CD4-positive, CD25-positive, alpha-beta regulatory T cell (primary cell): ENCODE results near the gene ANKRD24. TPM values are rescaled to one million over a fixed set of nuclear protein-coding genes. Genes with fewer than 3 reads are reported as not detected.

Source experiments
- ATAC-seq, 2 donors: fragments of 150-1000 bp; cut with Tn5 transposase; one replicate each; pipeline ENCODE4 v1.10.0; 2021; ENCODE audit warnings: low read depth in 2 of 2, moderate number of reproducible peaks in 2 of 2, moderate library complexity in 1 of 2
- DNase-seq, 3 donors: peaks; one replicate each; pipeline versions ENCODE4 v3.0.0 to v3.0.0-alpha.2; 2012 to 2022; ENCODE audit warnings: mixed read lengths in 1 of 3
- H3K27ac ChIP-seq: one replicate; pipeline ENCODE4 v1.7.0; 2013; ENCODE audit warnings: mild to moderate bottlenecking, low read length; ENCODE audit not compliant: insufficient read depth, poor library complexity, severe bottlenecking
- H3K27me3 ChIP-seq: one replicate; pipeline ENCODE4 v1.7.0; 2013; ENCODE audit warnings: low read length; ENCODE audit not compliant: control insufficient read depth, insufficient read depth
- H3K36me3 ChIP-seq: one replicate; pipeline ENCODE4 v1.7.0; 2013; ENCODE audit warnings: mild to moderate bottlenecking, low read length, moderate library complexity; ENCODE audit not compliant: control insufficient read depth, insufficient read depth
- H3K4me1 ChIP-seq: 2 replicates; pipeline ENCODE4 v1.7.0; 2013; ENCODE audit warnings: mild to moderate bottlenecking, low read length; ENCODE audit not compliant: insufficient read depth, control insufficient read depth, poor library complexity, severe bottlenecking
- H3K4me3 ChIP-seq: one replicate; pipeline ENCODE4 v1.7.0; 2013; ENCODE audit warnings: low read depth, mild to moderate bottlenecking, low read length, moderate library complexity
- H3K9me3 ChIP-seq, 2 experiments: 1 replicate in 1 of 2; 2 replicates in 1 of 2; pipeline ENCODE4 v1.7.0; 2013; ENCODE audit warnings: low read length in 2 of 2, mild to moderate bottlenecking in 1 of 2, moderate library complexity in 1 of 2; ENCODE audit not compliant: control insufficient read depth in 2 of 2
- H3K27ac Mint-ChIP-seq, 3 donors: one replicate each; pipeline ENCODE4 v1.8.0; 2020 to 2022; ENCODE audit warnings: mild to moderate bottlenecking in 3 of 3, mixed read lengths in 3 of 3, moderate library complexity in 2 of 3
- H3K27me3 Mint-ChIP-seq: one replicate; pipeline ENCODE4 v1.8.0; 2022; ENCODE audit warnings: mild to moderate bottlenecking, mixed read lengths
- H3K36me3 Mint-ChIP-seq: one replicate; pipeline ENCODE4 v1.8.0; 2020; ENCODE audit warnings: mixed read lengths
- H3K4me1 Mint-ChIP-seq, 4 donors: one replicate each; pipeline ENCODE4 v1.8.0; 2020 to 2022; ENCODE audit warnings: mixed read lengths in 4 of 4, mild to moderate bottlenecking in 1 of 4
- H3K4me3 Mint-ChIP-seq, 4 donors: one replicate each; pipeline ENCODE4 v1.8.0; 2020 to 2022; ENCODE audit warnings: mild to moderate bottlenecking in 4 of 4, mixed read lengths in 4 of 4, moderate library complexity in 3 of 4
- H3K9me3 Mint-ChIP-seq, 7 donors: one replicate each; pipeline ENCODE4 v1.8.0; 2020 to 2022; ENCODE audit warnings: mixed read lengths in 7 of 7, mild to moderate bottlenecking in 3 of 7, moderate library complexity in 2 of 7
- polyA plus RNA-seq, 4 donors: library from polyadenylated mRNA; unstranded; fragments of 300-500 nt; fragmentation: Illumina TruSeq; gene quantifications; one replicate each; pipeline ENCODE4 v1.2.3, GENCODE V29; 2021
- total RNA-seq: library from RNA; stranded (reverse); gene quantifications from one replicate; pipeline ENCODE4 v1.2.3, GENCODE V29; 2022

The ANKRD24 gene
- total and polyA plus RNA-seq, 5 donors from 2014 or later = 0.12 to 1.5 (median 0.40) TPM; not detected in 1

GRCh38 chr19:4174895-4175668 lies 7.4 kb upstream of the ANKRD24 start:
- H3K27me3 ChIP-seq = no peaks in the 10 kb centered on the region
- ATAC-seq (no peak), DNase-seq (no peak)
- no peak overlapping the region for H3K4me3 ChIP-seq
- Mint-ChIP-seq H3K27ac (no peak overlapping the region), H3K4me3 (no peak overlapping the region), H3K4me1 (peaks cover 0 to 14% (median 6%) of the 10 kb centered on the region in 4 donors), H3K9me3 (no peaks in the 10 kb centered on the region), H3K36me3 (peaks cover 15% of the 10 kb centered on the region), H3K27me3 (no peaks in the 10 kb centered on the region)
- no peaks in the 10 kb centered on the region for H3K36me3 ChIP-seq
- H3K9me3 ChIP-seq = no peaks in the 10 kb centered on the region
- peaks cover 3% of the 10 kb centered on the region for H3K4me1 ChIP-seq
- no peak overlapping the region for H3K27ac ChIP-seq

- DNase-seq (no peak), ATAC-seq (peak in 1 of 2 donors; percentile 10)
- Histone ChIP-seq H3K27me3 (no peaks in the 10 kb centered on the region), H3K27ac (no peak overlapping the region), H3K4me1 (peaks cover 7% of the 10 kb centered on the region), H3K36me3 (no peaks in the 10 kb centered on the region), H3K9me3 (no peaks in the 10 kb centered on the region), H3K4me3 (no peak overlapping the region)
- no peak overlapping the region for H3K4me3 Mint-ChIP-seq
- peaks cover 15% of the 10 kb centered on the region for H3K36me3 Mint-ChIP-seq
- H3K9me3 Mint-ChIP-seq = no peaks in the 10 kb centered on the region
- H3K27ac Mint-ChIP-seq = no peak overlapping the region
- peaks cover 0 to 19% (median 8%) of the 10 kb centered on the region in 4 donors for H3K4me1 Mint-ChIP-seq
- H3K27me3 Mint-ChIP-seq = no peaks in the 10 kb centered on the region
Measured at GRCh38 chr19:4175669-4175931, 6.9 kb upstream of the ANKRD24 start.

GRCh38 chr19:4177146-4177545 lies 5.3 kb upstream of the ANKRD24 start:
- Mint-ChIP-seq H3K36me3 (peaks cover 15% of the 10 kb centered on the region), H3K9me3 (no peaks in the 10 kb centered on the region), H3K4me1 (peaks cover 0 to 33% (median 10%) of the 10 kb centered on the region in 4 donors), H3K27me3 (peaks cover under 1% of the 10 kb centered on the region), H3K27ac (no peak overlapping the region), H3K4me3 (no peak overlapping the region)
- no peak for ATAC-seq
- no peak for DNase-seq
- Histone ChIP-seq H3K4me3 (no peak overlapping the region), H3K9me3 (no peaks in the 10 kb centered on the region), H3K36me3 (no peaks in the 10 kb centered on the region), H3K27ac (no peak overlapping the region), H3K27me3 (no peaks in the 10 kb centered on the region), H3K4me1 (peaks cover 23% of the 10 kb centered on the region)

- Mint-ChIP-seq H3K9me3 (no peaks in the 10 kb centered on the region), H3K27me3 (peaks cover 5% of the 10 kb centered on the region), H3K36me3 (peaks cover 15% of the 10 kb centered on the region), H3K4me3 (peak overlapping the region in 2 of 4 donors; percentile 56 to 98), H3K27ac (no peak overlapping the region), H3K4me1 (peaks cover 0 to 40% (median 13%) of the 10 kb centered on the region in 4 donors)
- no peak for DNase-seq
- H3K27me3 ChIP-seq = no peaks in the 10 kb centered on the region
- no peak overlapping the region for H3K27ac ChIP-seq
- no peak for ATAC-seq
- no peak overlapping the region for H3K4me3 ChIP-seq
- H3K9me3 ChIP-seq = no peaks in the 10 kb centered on the region
- H3K36me3 ChIP-seq = no peaks in the 10 kb centered on the region
- peaks cover 25% of the 10 kb centered on the region for H3K4me1 ChIP-seq
Measured at GRCh38 chr19:4178990-4179389, 3.5 kb upstream of the ANKRD24 start.

- Mint-ChIP-seq H3K9me3 (peaks cover 0 to 2% (median 0%) of the 10 kb centered on the region in 7 donors), H3K4me1 (peaks cover 0 to 40% (median 15%) of the 10 kb centered on the region in 4 donors), H3K27me3 (peaks cover 5% of the 10 kb centered on the region), H3K27ac (peak overlapping the region in 1 of 3 donors; percentile 73), H3K4me3 (peak overlapping the region; percentile 70 to 97 (median 78)), H3K36me3 (peaks cover 10% of the 10 kb centered on the region)
- Histone ChIP-seq H3K27me3 (no peaks in the 10 kb centered on the region), H3K4me3 (no peak overlapping the region), H3K9me3 (no peaks in the 10 kb centered on the region), H3K27ac (no peak overlapping the region), H3K36me3 (no peaks in the 10 kb centered on the region), H3K4me1 (peaks cover 25% of the 10 kb centered on the region)
- DNase-seq (peak in 1 of 3 donors; percentile 24), ATAC-seq (no peak)
Measured at GRCh38 chr19:4181053-4181508, 1.4 kb upstream of the ANKRD24 start.

GRCh38 chr19:4183967-4184717 lies 1.7 kb downstream of the ANKRD24 start:
- ATAC-seq = no peak

GRCh38 chr19:4184718-4185352 lies 2.3 kb downstream of the ANKRD24 start:
- Mint-ChIP-seq H3K4me3 (peak overlapping the region in 3 of 4 donors; percentile 10 to 78 (median 71)), H3K4me1 (peaks cover 0 to 37% (median 15%) of the 10 kb centered on the region in 4 donors), H3K27me3 (peaks cover 5% of the 10 kb centered on the region), H3K27ac (no peak overlapping the region), H3K9me3 (peaks cover 0 to 2% (median 0%) of the 10 kb centered on the region in 7 donors), H3K36me3 (peaks cover under 1% of the 10 kb centered on the region)
- Histone ChIP-seq H3K36me3 (no peaks in the 10 kb centered on the region), H3K4me1 (peaks cover 25% of the 10 kb centered on the region), H3K27ac (no peak overlapping the region), H3K9me3 (no peaks in the 10 kb centered on the region), H3K4me3 (no peak overlapping the region), H3K27me3 (no peaks in the 10 kb centered on the region)
- DNase-seq (no peak), ATAC-seq (no peak)

More at GRCh38 chr19:4183967-4184717, 1.7 kb downstream of the ANKRD24 start:
- peaks cover 5% of the 10 kb centered on the region for H3K27me3 Mint-ChIP-seq
- no peaks in the 10 kb centered on the region for H3K9me3 ChIP-seq
- no peak overlapping the region for H3K27ac Mint-ChIP-seq
- H3K27ac ChIP-seq = no peak overlapping the region
- no peaks in the 10 kb centered on the region for H3K27me3 ChIP-seq
- peaks cover 0 to 2% (median 0%) of the 10 kb centered on the region in 7 donors for H3K9me3 Mint-ChIP-seq
- peaks cover 25% of the 10 kb centered on the region for H3K4me1 ChIP-seq
- H3K4me1 Mint-ChIP-seq = peaks cover 0 to 44% (median 19%) of the 10 kb centered on the region in 4 donors
- peaks cover 7% of the 10 kb centered on the region for H3K36me3 Mint-ChIP-seq
- H3K4me3 Mint-ChIP-seq = peak overlapping the region; percentile 59 to 78 (median 66)
- no peaks in the 10 kb centered on the region for H3K36me3 ChIP-seq
- DNase-seq = no peak
- no peak overlapping the region for H3K4me3 ChIP-seq
